GM18870 (cell line): ENCODE data around the gene COL27A1.

Experiments
- ATAC-seq: cut with Tn5 transposase; IDR thresholded peaks from one replicate; pipeline ENCODE4 v1.9.1; 2021; ENCODE audit warnings: moderate library complexity; ENCODE audit not compliant: unreplicated experiment

Gene COL27A1

GRCh38 chr9:114155263-114155994 lies at the start of gene COL27A1:
COL27A1 (plus strand) TSS chr9:114155537; CDS start chr9:114155951, 414 bp downstream.
- no peak for ATAC-seq

DNA sequence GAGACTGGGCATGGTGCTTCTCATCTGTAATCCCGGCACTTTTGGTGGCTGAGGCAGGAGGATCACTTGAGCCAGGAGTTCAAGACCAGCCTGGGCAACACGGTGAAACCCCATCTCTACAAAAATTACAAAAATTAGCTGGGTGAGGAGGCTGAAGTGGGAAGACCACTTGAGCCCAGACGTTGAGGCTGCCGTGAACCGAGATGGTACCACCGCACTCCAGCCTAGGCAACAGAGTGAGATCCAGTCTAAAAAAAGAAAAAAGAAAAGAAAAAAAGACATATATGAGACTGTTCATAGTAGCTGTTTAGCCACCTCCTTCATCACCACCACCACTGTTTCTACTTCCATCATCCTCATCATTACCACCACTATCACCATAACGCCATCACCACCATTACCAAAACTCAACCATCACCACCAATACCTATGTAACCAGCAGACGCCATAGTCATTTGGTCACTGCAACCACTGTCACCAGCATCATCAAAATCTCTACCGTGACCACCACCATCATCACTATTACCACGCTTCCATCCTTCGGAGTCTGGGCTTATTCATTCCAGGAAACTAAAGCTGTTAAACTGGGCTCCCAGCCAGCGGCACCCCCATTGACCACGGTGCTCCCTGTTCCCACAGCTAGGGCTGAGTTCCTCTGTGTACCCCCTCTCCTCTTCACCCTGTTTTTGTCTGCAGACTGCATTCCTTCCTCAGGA lies 47.9 kb upstream of the COL27A1 start:
- ATAC-seq: no peak

DNA sequence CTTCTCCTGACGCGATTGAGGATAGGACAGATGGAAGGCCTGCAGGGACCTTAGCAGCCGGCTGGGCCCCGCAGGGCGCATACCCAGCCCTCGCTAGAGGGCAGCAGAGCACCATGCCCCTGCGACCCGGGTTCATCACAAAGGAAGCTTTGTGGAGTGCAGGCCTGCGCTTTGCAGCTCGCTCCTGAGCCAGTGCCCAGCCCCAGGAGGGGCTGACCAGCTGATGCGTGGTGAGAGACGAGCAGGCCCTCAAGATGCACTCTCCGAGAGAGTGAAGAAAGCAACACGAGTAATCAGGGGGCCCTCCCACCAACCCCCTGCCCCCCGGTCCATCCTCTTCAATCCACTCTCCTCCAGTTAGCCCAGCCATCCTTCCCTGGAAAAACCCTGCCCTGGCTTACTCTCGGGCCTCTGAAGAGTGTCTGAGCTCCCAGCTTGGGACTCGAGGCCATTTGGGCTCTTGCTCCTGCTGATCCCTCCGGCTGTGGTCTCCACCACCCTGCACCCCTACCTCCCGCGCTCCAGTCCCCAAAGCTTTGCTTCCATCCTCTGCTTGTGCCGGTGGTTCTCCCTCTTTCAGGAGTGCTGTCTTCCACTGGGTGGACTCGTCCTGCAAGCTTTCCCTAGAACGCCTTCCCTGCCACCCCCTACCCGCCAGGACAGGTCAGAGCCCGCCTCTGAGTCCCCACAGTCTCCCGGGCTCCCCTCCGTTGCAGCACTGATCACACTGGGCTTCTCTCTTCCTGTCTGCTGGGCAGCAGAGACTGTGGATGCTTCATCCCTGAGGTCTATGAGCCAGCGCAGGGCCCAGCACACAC lies 47.1 kb upstream of the COL27A1 start:
- ATAC-seq: no peak

DNA sequence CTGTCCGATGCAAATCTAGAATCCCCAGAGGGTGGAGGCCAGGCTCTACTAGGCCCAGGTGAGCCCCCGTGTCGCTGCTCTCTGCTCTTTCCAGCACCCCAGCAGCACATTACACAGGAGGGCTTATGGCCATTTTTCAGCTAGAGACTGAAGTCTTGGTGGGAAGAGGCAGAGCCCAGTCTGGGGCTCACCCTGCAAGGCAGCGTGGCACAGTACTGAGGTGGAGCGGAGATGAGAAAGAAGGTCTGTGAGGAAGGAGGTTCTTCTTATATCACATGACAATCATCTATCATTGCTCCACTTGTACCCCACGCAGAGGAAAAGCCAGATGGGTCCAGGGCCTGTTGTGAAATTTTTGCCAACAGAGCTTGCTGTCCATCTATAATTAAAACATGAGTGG lies 46.2 kb upstream of the COL27A1 start:
- no peak for ATAC-seq

DNA sequence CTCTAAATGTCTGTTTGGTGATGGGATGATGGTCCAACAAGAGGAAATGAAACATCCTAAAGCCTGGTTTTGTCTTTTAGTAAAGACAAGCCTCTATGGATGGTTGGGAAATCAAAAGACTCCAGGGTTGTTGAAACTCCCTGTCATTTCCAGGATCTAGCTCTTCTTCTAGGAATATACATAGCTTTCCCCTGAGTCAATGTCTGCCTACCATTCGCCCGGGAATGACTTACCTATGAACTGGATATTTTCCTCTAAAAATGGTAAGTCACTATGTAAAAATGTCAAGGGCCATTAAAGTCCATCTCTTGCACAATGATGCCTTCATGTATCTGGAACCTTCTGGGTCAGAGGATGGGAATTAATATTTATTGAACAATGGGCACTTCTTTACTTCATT lies 45.2 kb upstream of the COL27A1 start:
- ATAC-seq: no peak

DNA sequence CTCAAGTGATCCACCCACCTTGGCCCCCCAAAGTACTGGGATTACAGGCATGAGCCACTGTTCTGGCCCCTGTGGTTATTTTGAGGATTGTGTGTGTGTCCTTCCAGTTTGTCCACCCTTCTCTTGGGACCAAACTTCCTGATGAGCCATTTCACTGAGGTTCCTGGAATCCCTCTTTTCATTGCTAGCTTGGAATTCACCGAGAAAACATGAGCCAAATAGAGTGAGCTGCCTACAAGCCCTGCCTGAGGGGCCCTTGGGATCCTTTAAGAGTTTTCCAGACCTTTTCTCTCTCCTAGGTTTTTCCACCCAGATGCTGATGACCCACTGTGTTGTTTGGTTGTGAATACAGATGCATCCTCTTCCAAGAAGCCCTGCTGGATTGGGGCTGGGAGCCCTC lies 43.0 kb upstream of the COL27A1 start:
- no peak for ATAC-seq

DNA sequence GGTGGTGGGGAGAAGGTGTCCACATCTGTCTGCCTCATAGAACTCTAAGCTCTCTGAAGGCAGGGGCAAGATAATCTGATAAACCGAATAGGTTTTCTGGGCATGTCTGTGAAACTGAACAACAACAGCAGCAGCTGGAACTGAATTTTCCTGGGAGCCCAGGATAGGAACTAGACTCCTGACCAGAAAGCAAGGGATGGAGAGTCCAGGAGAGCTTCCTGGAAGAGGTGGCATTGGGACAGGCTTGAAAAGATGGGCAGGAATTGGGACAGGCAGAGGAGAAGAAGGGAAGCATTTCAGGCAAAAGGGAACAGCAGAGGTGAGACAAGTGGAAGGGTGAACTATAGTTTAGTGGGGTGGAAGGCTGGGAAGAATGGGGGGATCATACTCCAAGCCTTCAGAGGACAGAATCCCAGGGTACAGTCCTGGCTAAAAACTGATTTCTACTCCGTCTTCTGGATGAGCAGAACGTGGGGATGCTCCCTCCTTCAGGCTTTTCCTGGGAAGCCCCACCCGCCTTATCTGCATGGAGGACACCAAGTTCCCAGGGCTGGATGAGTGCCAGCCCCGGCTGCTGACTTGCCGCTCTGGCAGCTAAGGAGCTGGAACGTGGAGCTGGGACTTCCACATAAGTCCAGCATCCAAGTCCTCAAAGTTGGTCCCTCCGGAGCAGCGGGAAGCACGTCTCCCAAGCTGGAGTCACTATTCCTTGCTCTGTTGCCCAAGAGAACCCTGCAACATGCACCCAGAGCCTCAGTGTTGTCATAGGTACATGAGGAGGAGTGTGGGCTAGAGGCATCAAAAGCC lies 42.4 kb upstream of the COL27A1 start:
- ATAC-seq: no peak

- no peak for ATAC-seq
Measured at GRCh38 chr9:114114364-114114763, 41.0 kb upstream of the COL27A1 start.

DNA sequence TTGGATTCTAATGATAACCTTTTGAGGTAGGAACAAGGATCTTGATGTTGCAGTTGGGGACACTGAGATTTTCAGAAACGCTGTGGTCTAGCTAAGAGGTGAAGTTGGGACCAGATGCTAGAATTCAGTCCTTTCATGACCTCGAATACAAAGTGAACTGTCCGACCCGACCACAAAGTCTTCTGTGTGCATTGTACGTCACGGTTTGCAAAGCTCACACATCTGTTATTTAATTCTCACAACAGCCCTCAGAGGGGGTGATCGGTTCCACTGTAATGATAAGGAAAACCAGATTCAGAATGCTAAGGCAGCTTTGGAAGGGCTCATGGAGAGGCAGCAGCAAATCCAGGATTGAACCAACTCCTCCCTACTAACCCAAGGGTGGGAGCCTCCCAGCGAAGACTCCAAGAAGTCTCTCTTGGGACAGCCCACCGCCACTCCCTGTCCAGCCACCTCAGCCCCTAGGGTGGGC lies 39.6 kb upstream of the COL27A1 start:
- ATAC-seq: no peak

DNA sequence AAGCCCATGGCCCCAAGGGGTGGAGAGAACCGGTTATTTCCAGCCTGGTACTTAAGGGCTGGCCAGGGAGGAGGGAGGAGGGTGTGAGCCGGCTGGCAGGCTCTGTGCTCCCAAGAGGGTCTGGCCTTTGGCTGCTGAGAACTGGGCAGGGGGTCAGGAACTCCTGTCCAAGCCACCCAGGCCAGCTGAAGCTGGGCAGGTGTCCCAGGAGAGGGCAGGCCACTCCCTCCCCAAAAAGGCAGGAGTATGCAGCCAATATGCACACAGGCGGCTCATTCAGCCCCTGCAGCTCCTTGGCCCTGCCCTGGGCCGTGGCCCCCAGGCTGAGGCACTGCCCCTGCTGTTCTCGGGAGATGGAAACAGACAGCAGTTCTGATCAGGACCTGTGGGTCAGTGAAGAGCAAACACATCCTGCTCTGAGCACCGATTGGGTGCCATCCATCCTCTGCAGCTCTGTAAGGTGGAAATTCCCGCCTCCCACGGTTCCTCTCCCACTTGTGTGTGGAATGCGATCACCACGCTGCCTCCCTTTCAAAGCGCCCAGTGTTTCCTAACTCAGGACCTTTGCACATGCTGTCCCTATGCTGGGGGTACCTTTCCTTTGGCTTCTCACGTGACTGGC lies 39.1 kb upstream of the COL27A1 start:
- no peak for ATAC-seq

DNA sequence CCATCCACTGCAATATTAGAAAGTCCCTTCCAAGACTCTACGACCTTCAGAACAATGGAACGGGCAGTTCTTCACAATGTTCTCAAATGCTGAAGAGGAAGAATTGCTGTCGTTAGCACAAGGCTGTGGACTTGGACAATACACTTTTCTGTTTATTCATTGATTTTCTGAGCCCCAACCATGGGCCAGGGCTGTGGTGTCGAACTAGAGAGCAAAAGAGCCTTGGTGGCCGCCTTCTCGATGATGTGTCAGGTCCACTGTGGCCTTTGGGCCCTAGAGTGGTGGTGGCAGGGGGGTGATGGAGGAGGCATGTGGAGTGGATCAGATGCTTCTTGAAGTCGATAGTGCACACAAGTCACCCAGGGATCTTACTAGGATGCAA lies 37.7 kb upstream of the COL27A1 start:
- no peak for ATAC-seq

DNA sequence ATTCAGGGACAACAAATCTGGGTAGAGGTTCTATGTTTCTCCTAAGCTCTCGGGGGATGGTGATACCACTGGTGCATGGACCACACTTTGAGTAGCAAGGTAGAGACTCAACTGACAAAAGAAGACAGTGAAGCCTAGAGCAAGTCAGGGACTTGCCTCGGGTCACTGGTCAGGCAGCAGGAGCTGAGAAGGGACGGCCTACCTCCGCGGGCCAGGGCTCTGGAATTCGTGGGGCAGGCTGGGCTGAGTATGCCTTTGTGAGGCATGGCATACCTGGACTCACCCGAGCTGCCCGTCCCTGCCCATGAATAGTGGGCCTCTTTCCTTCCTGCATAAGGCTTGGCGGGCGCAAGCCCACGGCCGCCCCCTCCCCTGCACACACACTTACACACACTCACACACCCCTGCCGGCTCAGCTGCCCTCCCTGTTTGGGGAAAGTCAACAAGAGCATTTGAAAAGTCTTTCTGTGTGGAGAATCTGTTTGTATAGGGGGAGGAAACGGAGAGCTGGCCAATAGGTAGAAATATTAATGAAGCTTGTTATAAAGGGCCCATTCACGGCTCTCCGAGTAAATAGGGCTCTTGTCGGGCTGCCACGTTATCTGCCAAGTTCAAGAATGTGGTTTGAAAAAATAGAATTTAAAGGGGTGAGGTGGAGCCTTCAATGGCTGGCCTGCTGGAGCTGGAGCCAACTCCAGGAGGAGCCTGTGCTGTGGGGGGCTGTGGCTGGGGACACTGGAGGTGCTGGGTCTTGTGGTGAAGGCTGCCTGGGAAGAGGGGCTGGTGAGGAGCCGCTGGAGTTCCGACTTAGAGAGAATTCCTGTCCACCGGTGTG lies 37.1 kb upstream of the COL27A1 start:
- ATAC-seq: no peak

DNA sequence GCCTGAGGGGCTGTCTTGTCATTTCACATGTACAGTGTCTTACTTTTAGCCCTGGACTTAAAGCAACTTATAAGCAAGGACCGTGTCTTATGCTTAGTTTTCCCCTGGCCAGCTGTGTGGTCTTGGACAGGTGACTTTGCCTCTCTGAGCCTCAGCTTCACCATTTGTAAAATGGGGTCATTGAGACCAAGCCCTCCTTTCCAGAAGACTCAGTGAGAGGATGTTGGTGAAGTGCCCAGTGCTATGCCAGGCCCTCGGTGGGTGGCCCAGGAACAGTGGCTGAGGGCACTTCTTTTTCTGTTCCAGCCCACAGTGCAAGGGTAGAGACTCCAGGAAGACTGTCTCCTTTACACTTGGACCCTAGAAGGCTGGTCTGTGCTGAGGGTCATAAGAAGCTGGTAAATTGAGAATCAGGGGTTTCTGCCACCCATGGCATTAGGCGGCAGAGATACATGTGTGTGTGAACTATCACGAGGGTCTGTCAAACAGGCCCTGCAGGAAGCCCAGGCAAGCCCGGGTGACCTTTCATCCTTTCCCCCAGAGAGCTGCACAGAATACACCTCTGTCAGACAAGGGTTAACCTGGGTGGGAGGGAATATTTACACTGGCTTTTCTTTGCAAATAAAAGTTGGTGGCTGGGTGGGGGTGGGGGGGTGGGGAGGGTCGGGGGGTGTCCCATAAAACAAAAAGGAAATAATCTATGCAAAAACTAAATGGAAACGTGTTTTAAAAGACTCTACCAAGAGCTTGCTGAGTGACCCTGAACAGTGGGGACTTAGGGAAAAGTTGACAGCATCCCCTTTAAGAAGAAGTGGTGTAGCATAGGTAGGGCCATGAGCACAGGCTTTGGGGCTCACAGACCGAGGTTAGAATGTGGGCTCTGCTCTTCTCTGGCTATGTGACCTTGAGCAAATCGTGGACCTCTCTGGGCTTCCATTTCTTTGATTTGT lies 35.8 kb upstream of the COL27A1 start:
- no peak for ATAC-seq

GRCh38 chr9:114120192-114121014 lies 34.9 kb upstream of the COL27A1 start:
- ATAC-seq: no peak

DNA sequence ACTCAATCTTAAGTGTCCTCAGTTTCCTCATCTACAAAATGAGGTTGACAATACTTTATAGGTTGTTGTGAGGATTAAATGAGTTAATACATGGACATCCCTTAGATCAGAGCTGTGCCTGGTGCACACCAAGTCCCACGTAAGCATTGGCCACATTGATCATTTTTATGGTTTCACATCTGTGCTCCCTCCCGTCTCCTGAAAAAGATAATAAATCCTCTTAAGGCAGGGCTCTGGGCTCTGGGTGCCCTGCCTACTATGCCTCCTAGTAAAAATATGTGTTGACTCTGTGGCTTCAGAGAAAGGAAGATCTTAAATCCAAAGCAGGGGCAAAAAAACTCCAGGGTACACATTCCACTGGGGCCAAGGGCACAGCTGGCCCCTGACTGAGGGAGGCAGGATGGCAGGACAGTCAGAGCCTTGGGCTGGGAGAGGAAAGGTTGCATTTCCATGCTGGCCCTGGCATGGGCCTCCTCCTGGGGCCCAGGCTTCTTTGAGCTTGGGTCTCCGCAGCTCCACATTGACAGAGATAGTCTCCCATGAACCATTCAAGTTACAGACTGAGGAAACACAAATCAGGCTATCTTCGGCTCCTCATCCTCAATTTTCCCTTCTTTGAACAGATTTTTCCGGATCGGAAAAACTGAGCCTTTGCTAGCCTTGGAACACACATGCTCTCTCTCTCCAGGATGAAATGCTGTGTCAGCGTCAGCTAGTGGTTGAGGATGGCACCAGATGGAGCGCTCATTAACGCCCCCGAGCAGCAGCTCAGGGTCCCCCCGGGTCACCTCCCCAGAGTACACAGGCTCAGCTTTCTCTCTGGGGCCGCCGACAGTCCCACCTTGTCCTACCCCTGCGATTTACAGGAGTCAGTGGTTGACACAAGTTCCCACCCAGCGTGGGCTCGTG lies 33.9 kb upstream of the COL27A1 start:
- no peak for ATAC-seq
